HG03280 (cell line): ENCODE results near the gene EDN2.

ENCODE experiments used
- ATAC-seq: cut with Tn5 transposase; IDR thresholded peaks from one replicate; pipeline ENCODE4 v1.9.1; 2021; ENCODE audit warnings: mild to moderate bottlenecking, moderate library complexity; ENCODE audit not compliant: unreplicated experiment

The EDN2 gene

DNA sequence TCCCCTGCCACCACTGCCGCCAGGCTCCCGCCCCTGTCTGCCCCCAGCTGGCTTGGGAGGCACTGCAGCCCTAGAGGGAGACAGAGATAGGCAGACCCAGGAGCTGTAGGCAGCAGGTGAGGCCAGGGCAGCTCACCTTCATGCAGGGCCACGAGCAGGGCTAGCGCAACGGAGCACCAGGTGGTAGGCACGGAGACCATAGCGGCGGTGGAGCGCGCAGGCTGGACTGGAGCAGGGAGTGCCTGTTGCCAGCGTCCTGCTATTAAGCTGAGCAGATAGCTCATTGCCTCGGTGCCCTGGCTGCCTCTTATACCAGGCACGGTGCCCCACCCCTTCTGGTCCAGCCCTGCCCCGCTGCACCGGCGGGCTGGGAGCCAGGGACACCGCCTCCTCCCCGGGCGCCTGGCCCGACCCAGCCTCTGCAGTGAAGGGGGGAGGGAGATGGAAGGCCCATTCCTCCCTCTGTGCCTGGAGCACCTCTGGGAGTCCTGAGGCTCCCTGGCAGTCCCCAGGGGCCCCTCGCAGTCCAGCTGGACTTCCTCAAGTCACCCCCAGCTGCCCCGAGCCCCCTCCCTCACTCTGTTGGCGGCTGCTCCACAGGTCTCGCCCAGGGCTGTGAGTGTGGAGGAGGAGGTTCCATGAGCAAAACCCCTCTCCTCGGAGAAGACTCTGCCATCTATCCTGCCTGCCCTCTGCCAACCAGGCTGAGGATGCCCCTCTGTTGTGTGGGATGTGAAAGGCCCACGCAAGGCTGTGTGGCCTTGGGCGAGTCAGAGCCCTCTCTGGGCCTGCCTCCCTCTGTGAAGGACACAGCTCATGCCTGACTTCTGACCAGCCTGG lies at the start of gene EDN2:
EDN2 (minus strand) TSS at position 282 of the 840 bp plus-strand sequence; CDS start at position 200, 82 bp downstream.
- ATAC-seq = no peak

GRCh38 chr1:41533731-41534080 lies 49.2 kb upstream of the EDN2 start:
- no peak for ATAC-seq

- no peak for ATAC-seq
These were observed 48.7 kb upstream of the EDN2 start for GRCh38 chr1:41533016-41533730.

- no peak for ATAC-seq
These were observed 47.9 kb upstream of the EDN2 start for GRCh38 chr1:41532206-41532975.

DNA sequence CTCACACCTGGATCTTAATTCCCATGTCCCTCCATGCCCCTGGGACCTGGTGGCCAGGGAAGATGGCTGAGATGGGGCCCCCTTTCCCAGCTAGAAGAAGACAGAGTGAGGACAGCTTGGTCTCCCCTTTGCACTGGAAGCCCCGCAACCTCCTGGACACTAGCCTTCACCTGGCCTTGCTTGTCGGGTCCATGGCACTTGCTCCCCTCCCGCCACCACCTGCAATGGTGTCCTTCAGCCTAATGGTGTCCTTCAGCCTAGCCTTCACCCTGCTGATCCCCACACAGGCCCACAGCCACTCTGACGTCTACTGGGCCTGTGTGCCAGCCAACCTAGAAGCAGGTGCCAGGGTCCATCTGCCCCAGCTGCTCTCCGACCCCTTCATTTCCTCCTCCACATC lies 45.9 kb upstream of the EDN2 start:
- ATAC-seq = no peak

- ATAC-seq = no peak
These were observed 45.3 kb upstream of the EDN2 start for GRCh38 chr1:41529621-41530395.

DNA sequence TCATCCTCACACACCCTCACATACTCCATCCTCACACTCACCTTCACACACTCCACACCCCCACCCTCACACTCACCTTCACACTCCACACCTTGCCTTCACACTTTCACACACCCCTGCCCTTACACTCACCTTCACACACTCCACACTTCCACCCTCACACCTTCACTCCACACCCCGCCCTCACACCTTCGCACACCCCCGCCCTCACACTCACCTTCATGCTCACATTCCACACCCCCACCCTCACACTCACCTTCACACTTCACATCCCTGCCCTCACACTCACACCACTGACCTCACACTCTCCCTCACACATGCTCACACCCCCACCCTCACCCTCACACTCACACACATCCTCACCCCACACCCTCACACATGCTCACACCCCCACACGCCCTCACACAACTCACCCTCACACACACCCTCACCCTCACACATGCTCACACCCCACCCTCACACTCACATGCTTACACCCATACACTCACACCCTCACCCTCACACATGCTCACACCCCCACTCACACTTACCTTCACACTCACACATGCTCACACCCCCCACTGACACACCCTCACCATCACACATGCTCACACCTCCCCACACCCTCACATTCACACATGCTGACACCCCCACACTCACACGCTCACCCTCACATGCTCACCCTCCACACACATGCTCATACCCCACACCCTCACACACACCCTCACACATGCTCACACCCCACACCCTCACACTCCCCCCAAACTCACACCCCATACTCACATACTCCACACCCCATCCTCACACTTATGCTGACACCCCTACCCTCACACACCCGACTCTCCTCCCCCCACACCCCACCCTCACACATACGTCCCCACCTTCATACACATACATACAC lies 44.5 kb upstream of the EDN2 start:
- no peak for ATAC-seq

GRCh38 chr1:41528106-41528505 lies 43.6 kb upstream of the EDN2 start:
- ATAC-seq = no peak

DNA sequence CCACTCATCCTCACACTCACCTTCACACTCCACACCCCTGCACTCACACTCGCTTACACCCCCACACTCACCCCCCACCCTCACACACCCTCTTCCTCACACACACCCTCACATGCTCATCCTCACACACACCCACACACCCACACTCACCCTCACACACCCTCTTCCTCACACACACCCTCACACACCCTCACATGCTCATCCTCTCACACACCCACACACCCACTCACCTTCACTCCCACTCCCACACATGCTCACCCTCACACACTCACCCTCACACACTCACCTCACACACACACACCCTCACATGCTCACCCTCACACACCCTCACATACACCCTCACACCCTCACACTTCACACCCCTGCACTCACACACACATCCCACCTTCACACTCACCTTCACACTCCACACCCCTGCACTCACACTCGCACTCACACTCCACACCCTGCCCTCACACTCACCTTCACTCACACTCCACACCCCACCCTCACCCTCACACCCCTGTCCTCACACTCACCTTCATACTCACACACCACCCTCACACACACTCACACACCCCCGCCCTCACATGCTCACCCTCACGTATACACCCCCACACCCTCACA lies 42.6 kb upstream of the EDN2 start:
- ATAC-seq = no peak

DNA sequence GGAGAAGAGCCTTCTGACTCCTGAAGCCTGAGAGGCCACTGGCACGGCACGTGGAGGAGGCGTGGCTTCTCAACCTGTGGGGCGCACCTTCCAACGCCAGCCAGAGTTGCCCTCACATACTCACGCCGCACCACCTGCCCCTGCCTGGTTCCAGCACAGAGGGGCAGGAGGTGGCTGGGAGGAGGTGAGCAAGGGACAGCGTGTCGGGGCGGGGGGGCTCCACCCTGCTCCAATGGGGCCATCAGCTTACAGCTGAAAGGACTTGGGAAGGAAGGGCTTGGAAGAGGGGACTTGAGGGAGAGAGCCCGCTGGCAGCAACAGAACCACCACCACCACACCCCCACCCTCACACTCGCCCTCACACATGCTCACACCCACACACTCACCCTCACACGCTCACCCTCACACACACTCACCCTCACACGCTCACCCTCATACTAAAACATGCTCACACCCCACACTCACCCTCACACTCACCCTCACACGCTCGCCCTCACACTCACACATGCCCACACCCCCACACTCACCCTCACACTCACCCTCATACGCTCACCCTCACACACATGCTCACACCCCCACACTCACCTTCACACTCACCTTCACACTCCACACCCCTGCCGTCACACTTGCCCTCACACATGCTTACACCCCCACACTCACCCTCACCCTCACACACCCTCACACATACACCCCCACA lies 41.6 kb upstream of the EDN2 start:
- no peak for ATAC-seq

DNA sequence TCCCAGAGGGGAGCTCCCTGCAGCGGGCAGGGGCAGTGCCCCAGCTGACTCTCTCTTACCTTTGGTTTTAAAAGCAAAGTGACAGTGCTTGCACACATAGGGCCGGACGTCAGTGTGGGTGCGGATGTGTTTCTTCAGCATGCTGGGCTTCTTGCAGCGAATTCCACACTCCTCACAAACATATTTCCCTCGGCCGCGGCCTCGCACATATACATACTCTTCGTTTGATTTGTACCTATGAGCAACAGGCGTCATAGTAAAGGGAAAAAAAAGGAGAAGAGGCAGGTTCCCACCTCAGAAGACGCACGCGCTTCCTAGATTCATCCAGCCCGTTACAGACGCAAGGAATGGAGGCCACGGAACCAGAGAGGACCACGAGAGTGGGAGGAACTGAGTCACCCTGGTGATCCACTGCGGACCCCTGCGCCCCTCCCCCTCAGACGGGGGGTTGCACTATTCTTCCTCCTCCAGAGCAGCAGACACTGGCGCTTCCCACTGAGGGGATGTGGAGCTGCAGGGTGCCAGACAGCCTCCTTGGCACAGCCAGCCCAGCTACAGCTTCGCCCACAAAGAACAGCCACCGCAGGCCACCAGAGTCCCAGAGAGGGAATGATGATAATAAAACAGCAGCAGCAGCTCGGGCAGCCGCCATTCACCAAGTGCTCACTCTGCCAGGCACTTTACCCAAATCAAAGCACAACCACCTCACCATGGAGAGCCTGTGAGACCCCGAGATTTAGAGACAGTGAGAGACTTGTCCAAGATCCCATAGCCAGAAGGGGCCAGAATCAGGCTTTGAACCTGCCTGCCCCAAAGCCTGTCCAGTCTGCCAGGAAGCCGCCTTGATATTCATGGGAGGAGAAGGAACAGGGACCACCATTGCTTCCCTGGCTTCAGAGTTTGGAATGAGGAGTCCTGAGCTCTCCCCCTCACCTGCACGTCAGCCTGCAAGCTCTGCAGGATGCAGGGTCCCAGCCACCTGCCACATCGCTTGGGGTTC lies 40.5 kb upstream of the EDN2 start:
- ATAC-seq = no peak

DNA sequence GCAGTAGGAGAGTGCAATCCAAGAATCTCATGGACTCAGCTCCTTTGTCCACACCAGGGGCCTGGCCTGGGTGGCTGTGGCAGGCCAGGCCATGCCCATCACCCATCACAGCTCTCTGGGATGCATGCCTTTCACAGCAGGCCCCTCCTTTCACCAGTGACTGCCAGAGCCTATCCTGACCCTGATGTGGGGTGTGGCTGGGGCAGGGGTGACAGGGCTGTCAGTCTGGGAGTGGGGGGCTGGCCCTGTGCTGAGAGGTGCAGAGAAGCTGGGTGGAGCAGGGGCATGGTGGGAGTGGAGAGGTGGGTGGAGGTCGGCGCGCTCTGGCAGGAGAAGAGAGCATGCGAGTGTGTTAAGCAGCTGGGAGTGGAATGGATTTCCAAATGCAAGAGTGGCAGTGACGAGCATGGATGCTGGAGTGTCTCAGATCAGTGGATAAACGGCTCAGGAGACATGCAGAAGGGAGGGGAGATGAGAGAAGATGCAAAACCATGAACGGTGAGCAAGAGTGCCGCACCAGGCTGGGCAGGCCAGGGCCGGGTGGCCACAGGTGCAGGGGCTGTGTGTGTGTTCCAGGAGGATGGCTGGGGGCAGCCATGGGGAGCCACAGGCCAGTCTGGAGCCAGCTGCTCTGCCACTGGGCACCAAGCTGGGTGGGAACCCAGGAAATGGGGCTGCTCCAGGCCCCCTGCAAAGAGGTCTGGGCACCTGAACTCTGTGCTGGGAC lies 39.6 kb upstream of the EDN2 start:
- no peak for ATAC-seq

- no peak for ATAC-seq
These were observed 38.6 kb upstream of the EDN2 start for GRCh38 chr1:41523071-41523470.

GRCh38 chr1:41521766-41522165 lies 37.3 kb upstream of the EDN2 start:
- no peak for ATAC-seq

DNA sequence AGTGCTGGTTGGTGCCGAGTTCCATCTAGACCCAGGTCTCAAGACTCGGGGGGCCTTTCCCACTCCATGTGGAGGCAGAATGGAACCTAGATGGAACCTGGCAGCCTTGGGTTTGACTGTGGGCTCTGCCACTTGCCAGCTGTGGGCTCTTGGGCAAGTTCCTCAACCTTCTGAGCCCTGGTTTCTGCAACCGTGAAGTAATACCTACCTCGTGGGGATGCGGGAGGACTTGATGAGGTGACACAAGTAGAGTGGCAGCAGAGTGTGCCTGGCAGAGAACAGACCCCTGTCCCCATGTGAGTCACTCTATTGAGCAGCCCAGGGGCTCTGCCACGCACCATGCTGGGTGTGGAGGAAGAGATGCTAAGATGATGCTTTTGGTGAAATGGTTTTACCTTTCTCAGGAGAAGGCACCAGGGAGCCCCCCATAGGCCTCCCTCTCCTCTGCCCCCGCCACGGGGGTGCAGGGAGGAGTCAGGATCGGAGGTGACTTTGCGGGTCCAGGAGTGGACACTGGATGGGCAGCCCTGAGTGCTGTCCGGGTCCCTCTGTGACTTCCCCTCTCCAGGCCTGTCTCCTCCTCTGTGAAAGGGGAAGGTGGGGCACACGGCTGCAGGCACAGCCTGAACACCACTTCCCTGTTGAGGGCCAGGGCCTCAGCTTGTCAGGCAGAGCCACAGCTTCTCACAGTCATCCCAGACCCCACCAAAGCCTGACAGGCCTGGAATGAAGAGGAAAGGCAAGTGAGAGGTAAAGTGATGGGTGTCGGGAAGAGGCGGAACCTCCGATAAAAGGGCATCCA lies 36.7 kb upstream of the EDN2 start:
- no peak for ATAC-seq

- no peak for ATAC-seq
These were observed 35.2 kb upstream of the EDN2 start for GRCh38 chr1:41519667-41520066.
